Measurements from ENCODE around the gene PPIP5K1. TPM values are rescaled to one million over a fixed set of nuclear protein-coding genes. Genes with fewer than 3 reads are reported as not detected.
"Not testable (repeated sequence)": the region's sequence is repeated elsewhere in the genome, so short reads cannot be mapped to it uniquely, and the experiment has no call there.

PPIP5K1 gene
- total RNA-seq, 1 experiment from 2014 or later = 17.6 TPM

- no peak for DNase-seq (ENCODE audit: low read depth)
- in situ Hi-C loops (cut with HindIII; ENCODE audit: low pct_unique_long_range_greater_than_20kb, low sequenced_read_pairs) = no loop called here
Observed at GRCh38 chr15:43552256-43552655, 37.8 kb downstream of the PPIP5K1 start.

- DNase-seq (ENCODE audit: low read depth) = no peak
- in situ Hi-C loops (cut with HindIII; ENCODE audit: low pct_unique_long_range_greater_than_20kb, low sequenced_read_pairs) = no loop called here
Observed at GRCh38 chr15:43550527-43551363, 39.3 kb downstream of the PPIP5K1 start.

- in situ Hi-C loops (cut with HindIII; ENCODE audit: low pct_unique_long_range_greater_than_20kb, low sequenced_read_pairs) = no loop called here
- DNase-seq (ENCODE audit: low read depth) = no peak
Observed at GRCh38 chr15:43547539-43547938, 42.5 kb downstream of the PPIP5K1 start.

- DNase-seq (ENCODE audit: low read depth) = no peak
- in situ Hi-C loops (cut with HindIII; ENCODE audit: low pct_unique_long_range_greater_than_20kb, low sequenced_read_pairs) = no loop called here
Observed at GRCh38 chr15:43545426-43545825, 44.6 kb downstream of the PPIP5K1 start.

GRCh38 chr15:43544266-43544665 is 45.7 kb downstream of the PPIP5K1 start:
- no peak for DNase-seq (ENCODE audit: low read depth)
- in situ Hi-C loops (cut with HindIII; ENCODE audit: low pct_unique_long_range_greater_than_20kb, low sequenced_read_pairs) = no loop called here

- in situ Hi-C loops (cut with HindIII; ENCODE audit: low pct_unique_long_range_greater_than_20kb, low sequenced_read_pairs) = no loop called here
- DNase-seq (ENCODE audit: low read depth) = no peak
Observed at GRCh38 chr15:43541785-43542184, 48.2 kb downstream of the PPIP5K1 start.

- in situ Hi-C loops (cut with HindIII; ENCODE audit: low pct_unique_long_range_greater_than_20kb, low sequenced_read_pairs) = no loop called here
- DNase-seq (ENCODE audit: low read depth) = no peak
Observed at GRCh38 chr15:43538091-43538490, 51.9 kb downstream of the PPIP5K1 start.

- in situ Hi-C loops (cut with HindIII; ENCODE audit: low pct_unique_long_range_greater_than_20kb, low sequenced_read_pairs) = no loop called here
- peak; percentile 56 for DNase-seq (ENCODE audit: low read depth)
Observed at GRCh38 chr15:43534897-43535296, 55.1 kb downstream of the PPIP5K1 start.

GRCh38 chr15:43532826-43533225 is 57.2 kb downstream of the PPIP5K1 start:
- peak; percentile 73 for DNase-seq (ENCODE audit: low read depth)
- in situ Hi-C loops (cut with HindIII; ENCODE audit: low pct_unique_long_range_greater_than_20kb, low sequenced_read_pairs) = not testable (repeated sequence)

- DNase-seq (ENCODE audit: low read depth) = no peak
- in situ Hi-C loops (cut with HindIII; ENCODE audit: low pct_unique_long_range_greater_than_20kb, low sequenced_read_pairs) = no loop called here
Observed at GRCh38 chr15:43531018-43531670, 58.9 kb downstream of the PPIP5K1 start.

- DNase-seq (ENCODE audit: low read depth) = no peak
- in situ Hi-C loops (cut with HindIII; ENCODE audit: low pct_unique_long_range_greater_than_20kb, low sequenced_read_pairs) = no loop called here
Observed at GRCh38 chr15:43529587-43530345, 60.2 kb downstream of the PPIP5K1 start.

GRCh38 chr15:43529141-43529540 is 60.9 kb downstream of the PPIP5K1 start:
- in situ Hi-C loops (cut with HindIII; ENCODE audit: low pct_unique_long_range_greater_than_20kb, low sequenced_read_pairs) = no loop called here
- DNase-seq (ENCODE audit: low read depth) = no peak

- no peak for DNase-seq (ENCODE audit: low read depth)
- in situ Hi-C loops (cut with HindIII; ENCODE audit: low pct_unique_long_range_greater_than_20kb, low sequenced_read_pairs) = no loop called here
Observed at GRCh38 chr15:43528542-43529007, 61.4 kb downstream of the PPIP5K1 start.

- in situ Hi-C loops (cut with HindIII; ENCODE audit: low pct_unique_long_range_greater_than_20kb, low sequenced_read_pairs) = no loop called here
- DNase-seq (ENCODE audit: low read depth) = no peak
Observed at GRCh38 chr15:43527802-43528541, 62.0 kb downstream of the PPIP5K1 start.

GRCh38 chr15:43527016-43527801 is 62.8 kb downstream of the PPIP5K1 start:
- DNase-seq (ENCODE audit: low read depth) = no peak
- in situ Hi-C loops (cut with HindIII; ENCODE audit: low pct_unique_long_range_greater_than_20kb, low sequenced_read_pairs) = no loop called here

GRCh38 chr15:43526261-43526930 is 63.6 kb downstream of the PPIP5K1 start:
- in situ Hi-C loops (cut with HindIII; ENCODE audit: low pct_unique_long_range_greater_than_20kb, low sequenced_read_pairs) = no loop called here
- no peak for DNase-seq (ENCODE audit: low read depth)

- no peak for DNase-seq (ENCODE audit: low read depth)
- in situ Hi-C loops (cut with HindIII; ENCODE audit: low pct_unique_long_range_greater_than_20kb, low sequenced_read_pairs) = no loop called here
Observed at GRCh38 chr15:43525131-43525530, 64.9 kb downstream of the PPIP5K1 start.

All from Caki2 (cell line).